ENCODE measurements around the gene CACHD1.
"Not testable (repeated sequence)": the region's sequence is repeated elsewhere in the genome, so short reads cannot be mapped to it uniquely, and the experiment has no call there.

Gene CACHD1

GRCh38 chr1:64498325-64498724, 28.4 kb downstream of the CACHD1 start:
- FAIRE-seq: no peak

GRCh38 chr1:64499011-64499410, 29.1 kb downstream of the CACHD1 start:
- no peak for FAIRE-seq

- no peak for FAIRE-seq
Measured at GRCh38 chr1:64499966-64500365, 30.0 kb downstream of the CACHD1 start.

- FAIRE-seq: no peak
Measured at GRCh38 chr1:64502083-64502482, 32.2 kb downstream of the CACHD1 start.

GRCh38 chr1:64502931-64503330, 33.0 kb downstream of the CACHD1 start:
- no peak for FAIRE-seq

GRCh38 chr1:64505232-64505943, 35.5 kb downstream of the CACHD1 start:
- FAIRE-seq: no peak

- no peak for FAIRE-seq
Measured at GRCh38 chr1:64505944-64506655, 36.2 kb downstream of the CACHD1 start.

- no peak for FAIRE-seq
Measured at GRCh38 chr1:64508629-64509028, 38.7 kb downstream of the CACHD1 start.

GRCh38 chr1:64511044-64511443, 41.1 kb downstream of the CACHD1 start:
- FAIRE-seq: no peak

- FAIRE-seq: not testable (repeated sequence)
Measured at GRCh38 chr1:64512206-64512605, 42.3 kb downstream of the CACHD1 start.

GRCh38 chr1:64513545-64513944, 43.6 kb downstream of the CACHD1 start:
- FAIRE-seq: no peak

GRCh38 chr1:64514197-64514765, 44.4 kb downstream of the CACHD1 start:
- FAIRE-seq: no peak

- FAIRE-seq: no peak
Measured at GRCh38 chr1:64515427-64515826, 45.5 kb downstream of the CACHD1 start.

GRCh38 chr1:64516301-64516700, 46.4 kb downstream of the CACHD1 start:
- FAIRE-seq: no peak

- no peak for FAIRE-seq
Measured at GRCh38 chr1:64516803-64517568, 47.1 kb downstream of the CACHD1 start.

GRCh38 chr1:64517640-64518039, 47.7 kb downstream of the CACHD1 start:
- FAIRE-seq: no peak

GRCh38 chr1:64518692-64519481, 49.0 kb downstream of the CACHD1 start:
- no peak for FAIRE-seq

- FAIRE-seq: no peak
Measured at GRCh38 chr1:64519901-64520300, 50.0 kb downstream of the CACHD1 start.

- no peak for FAIRE-seq
Measured at GRCh38 chr1:64522740-64523139, 52.8 kb downstream of the CACHD1 start.

GRCh38 chr1:64523413-64524337, 53.7 kb downstream of the CACHD1 start:
- FAIRE-seq: no peak

GRCh38 chr1:64524614-64525013, 54.7 kb downstream of the CACHD1 start:
- FAIRE-seq: no peak
